GM23338 (cell line): Measurements from ENCODE around the gene RFX7. TPM values are rescaled to one million over a fixed set of nuclear protein-coding genes. Genes with fewer than 3 reads are reported as not detected.
A peak's percentile ranks its signal among the peaks of the same experiment; 100 is the strongest.

Experiments used
- ATAC-seq: fragments of 200-7000 bp; cut with Tn5 transposase; 3 replicates; pipeline ENCODE4 v1.9.1; 2020
- DNase-seq: peaks from one replicate; pipeline ENCODE4 v3.0.0-alpha.2; 2015; ENCODE audit warnings: low spot score
- H2AFZ ChIP-seq: fragments of 200-600 bp; sonication (generic); 2 replicates; pipeline ENCODE4 v1.8.0; 2016; ENCODE audit warnings: antibody characterized with exemption, mild to moderate bottlenecking, moderate library complexity
- H3F3A ChIP-seq: fragments of 200-600 bp; sonication (generic); replicated peaks from 2 replicates; pipeline ENCODE4 v1.8.0; 2017; ENCODE audit warnings: antibody characterized with exemption, mixed run types, low read depth
- H3K27ac ChIP-seq: fragments of 200-600 bp; sonication (generic); 2 replicates; pipeline ENCODE4 v1.6.1; 2016; ENCODE audit warnings: low read depth
- H3K27me3 ChIP-seq: fragments of 200-600 bp; sonication (generic); 2 replicates; pipeline ENCODE4 v1.8.0; 2016; ENCODE audit warnings: mild to moderate bottlenecking, mixed run types, moderate library complexity; ENCODE audit not compliant: insufficient read depth
- H3K36me3 ChIP-seq: fragments of 200-600 bp; sonication (generic); 2 replicates; pipeline ENCODE4 v1.8.0; 2016; ENCODE audit warnings: mild to moderate bottlenecking; ENCODE audit not compliant: insufficient read depth
- H3K4me1 ChIP-seq: fragments of 200-600 bp; sonication (generic); 2 replicates; pipeline ENCODE4 v1.8.0; 2016; ENCODE audit warnings: mild to moderate bottlenecking, moderate library complexity; ENCODE audit not compliant: insufficient read depth
- H3K4me2 ChIP-seq: fragments of 200-600 bp; sonication (generic); 2 replicates; pipeline ENCODE4 v1.7.1; 2017; ENCODE audit warnings: mixed run types
- H3K4me3 ChIP-seq: fragments of 200-600 bp; sonication (generic); 2 replicates; pipeline ENCODE4 v1.6.1; 2016; ENCODE audit warnings: mixed run types
- H3K79me2 ChIP-seq: fragments of 200-600 bp; sonication (generic); replicated peaks from 2 replicates; pipeline ENCODE4 v1.8.0; 2017; ENCODE audit warnings: mild to moderate bottlenecking; ENCODE audit not compliant: insufficient read depth
- H3K9me2 ChIP-seq: fragments of 200-600 bp; sonication (generic); 2 replicates; pipeline ENCODE4 v1.8.0; 2017; ENCODE audit not compliant: insufficient read depth
- H4K20me1 ChIP-seq: fragments of 200-600 bp; sonication (generic); replicated peaks from 2 replicates; pipeline ENCODE4 v1.8.0; 2017; ENCODE audit warnings: mild to moderate bottlenecking; ENCODE audit not compliant: insufficient read depth
- H3K27ac Mint-ChIP-seq: 2 replicates; pipeline ENCODE4 v1.8.0; 2020; ENCODE audit warnings: inconsistent platforms, mild to moderate bottlenecking, moderate library complexity, mixed read lengths
- H3K27me3 Mint-ChIP-seq: 3 replicates; pipeline ENCODE4 v1.8.0; 2022; ENCODE audit warnings: low read depth, mild to moderate bottlenecking, moderate library complexity, mixed read lengths, inconsistent platforms; ENCODE audit not compliant: insufficient read depth, poor library complexity
- H3K36me3 Mint-ChIP-seq: 3 replicates; pipeline ENCODE4 v1.8.0; 2021; ENCODE audit warnings: low read depth, mild to moderate bottlenecking, inconsistent platforms, moderate library complexity, mixed read lengths
- H3K4me1 Mint-ChIP-seq: 3 replicates; pipeline ENCODE4 v1.8.0; 2020; ENCODE audit warnings: mild to moderate bottlenecking, inconsistent platforms, mixed read lengths
- H3K4me3 Mint-ChIP-seq: 3 replicates; pipeline ENCODE4 v1.8.0; 2021; ENCODE audit warnings: moderate library complexity, mild to moderate bottlenecking, inconsistent platforms, mixed read lengths
- H3K9me3 Mint-ChIP-seq: 3 replicates; pipeline ENCODE4 v1.8.0; 2020; ENCODE audit warnings: moderate library complexity, mild to moderate bottlenecking, inconsistent platforms, mixed read lengths
- CREB1 ChIP-seq: fragments of 250-450 bp; sonication (Bioruptor Pico); IDR thresholded peaks from 2 replicates; pipeline ENCODE4 v1.5.0; 2020; ENCODE audit warnings: low read depth, mild to moderate bottlenecking, moderate library complexity
- CTCF ChIP-seq, 2 experiments: fragments of 200-600 bp in 1 of 2; sonication (generic) in 1 of 2; conservative IDR thresholded peaks; 2 replicates each; pipeline versions ENCODE4 v1.5.1 to v1.6.1; 2016 to 2017; ENCODE audit warnings: antibody characterized with exemption in 2 of 2, low read depth in 2 of 2, mild to moderate bottlenecking in 2 of 2, moderate library complexity in 1 of 2
- EZH2 ChIP-seq: fragments of 200-600 bp; sonication (generic); IDR thresholded peaks from one replicate; pipeline ENCODE4 v1.8.0; 2017; ENCODE audit warnings: antibody characterized with exemption, mild to moderate bottlenecking, low read depth; ENCODE audit not compliant: unreplicated experiment
- EZH2phosphoT487 ChIP-seq: fragments of 200-600 bp; sonication (generic); IDR thresholded peaks from one replicate; pipeline ENCODE4 v1.8.1; 2018; ENCODE audit warnings: antibody characterized with exemption; ENCODE audit not compliant: unreplicated experiment
- JUNB ChIP-seq: IDR thresholded peaks from one replicate; pipeline ENCODE4 v1.6.1; 2016; ENCODE audit warnings: antibody characterized with exemption; ENCODE audit not compliant: unreplicated experiment
- NANOG ChIP-seq: IDR thresholded peaks from 2 replicates; pipeline ENCODE4 v1.6.1; 2016; ENCODE audit warnings: antibody characterized with exemption, borderline replicate concordance
- POLR2AphosphoS5 ChIP-seq: IDR thresholded peaks from 2 replicates; pipeline ENCODE4 v1.6.1; 2016; ENCODE audit warnings: antibody characterized with exemption, low read depth
- STAT1 ChIP-seq: IDR thresholded peaks from one replicate; pipeline ENCODE4 v1.6.1; 2016; ENCODE audit warnings: antibody characterized with exemption; ENCODE audit not compliant: unreplicated experiment
- ZNF114 ChIP-seq: fragments of 250-450 bp; sonication (Bioruptor Pico); IDR thresholded peaks from 2 replicates; pipeline ENCODE4 v1.5.0; 2020; ENCODE audit warnings: mild to moderate bottlenecking, moderate library complexity
- ZNF331 ChIP-seq: fragments of 250-450 bp; sonication (Bioruptor Pico); IDR thresholded peaks from 2 replicates; pipeline ENCODE4 v1.5.0; 2020; ENCODE audit warnings: low read depth, mild to moderate bottlenecking, moderate library complexity
- polyA plus RNA-seq: library from polyadenylated mRNA; unstranded; fragments of >200 nt; fragmentation: Nextera tagmentation; extraction: Ambion mirVana; gene quantifications from 2 replicates; pipeline ENCODE4 v1.2.1, GENCODE V29; 2016
- total RNA-seq: library from RNA; depleted of rRNA; stranded (reverse); fragments of >200 nt; shearing (Covaris generic); gene quantifications from 2 replicates; pipeline ENCODE4 v1.2.3, GENCODE V29; 2014
- TF ChIP-seq, protein P1 (sequence below): IDR thresholded peaks from one replicate; pipeline ENCODE4 v1.6.1; 2018; ENCODE audit warnings: antibody characterized with exemption; ENCODE audit not compliant: unreplicated experiment

RFX7 gene
- total and polyA plus RNA-seq, 2 experiments from 2014 or later = 17.6 to 33.6 TPM

DNA sequence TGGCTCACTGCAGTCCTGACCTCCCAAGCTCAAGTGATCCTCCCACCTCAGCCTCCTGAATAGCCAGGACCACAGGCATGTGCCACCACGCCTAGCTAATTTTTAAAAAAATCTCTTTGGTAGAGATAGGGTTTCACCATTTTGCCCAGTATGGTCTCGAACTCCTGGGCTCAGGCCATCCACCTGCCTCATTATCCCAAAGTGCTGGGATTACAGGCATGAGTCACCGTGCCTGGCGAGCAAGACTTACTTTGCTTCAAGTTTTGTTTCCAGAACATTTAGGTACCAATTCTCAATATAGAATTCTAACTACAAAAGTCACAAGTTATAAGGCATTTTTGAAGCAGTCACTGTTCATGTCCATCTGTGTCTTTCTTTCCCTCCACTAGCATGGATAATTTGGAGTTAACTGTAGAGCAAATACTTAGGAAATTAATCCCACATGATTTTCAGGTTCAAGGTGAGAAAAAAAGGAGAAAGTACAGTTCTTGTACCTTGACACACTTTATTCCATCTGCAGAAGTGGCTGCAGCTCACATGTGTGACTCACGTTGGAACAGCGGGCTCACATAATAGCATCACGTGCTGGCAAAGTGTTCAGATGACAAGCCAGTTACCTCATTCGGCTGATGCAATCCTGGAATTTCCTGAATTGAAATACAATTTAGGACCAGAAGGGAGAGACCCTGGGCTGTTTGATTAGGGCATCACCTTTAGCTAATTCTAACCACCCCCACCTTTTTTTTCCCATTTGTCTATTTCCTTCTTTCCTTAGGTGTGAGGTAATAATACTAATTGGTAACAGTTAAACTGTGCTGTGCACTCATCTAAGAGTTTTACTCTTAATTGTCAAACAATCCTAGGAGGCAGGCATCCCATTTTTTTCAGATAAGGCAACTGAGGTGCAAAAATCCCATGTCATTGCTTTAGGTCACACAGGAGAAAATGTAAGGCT lies 203.3 kb downstream of the RFX7 start:
- Histone ChIP-seq H2AFZ (peak overlapping the region; percentile 76; the same call in 1 of the 2 replicates), H3K4me2 (no peak overlapping the region), H3K27me3 (no peaks in the 10 kb centered on the region), H3K36me3 (no peaks in the 10 kb centered on the region), H3K27ac (no peak overlapping the region), H3F3A (no peaks in the 10 kb centered on the region), H3K79me2 (no peaks in the 10 kb centered on the region), H3K4me3 (no peak overlapping the region), H3K9me2 (0 out of 2 replicates have a peak, but pooled peaks cover 10% of the 10 kb centered on the region), H4K20me1 (no peaks in the 10 kb centered on the region), H3K4me1 (0 out of 2 replicates have a peak, but pooled peaks cover 5% of the 10 kb centered on the region)
- no peaks in the 10 kb centered on the region for H3K36me3 Mint-ChIP-seq
- TF ChIP-seq STAT1 = no peak
- DNase-seq (peak; percentile 54), ATAC-seq (no peak)
- peak overlapping the region; percentile 60; the same call in 1 of the 2 replicates for H3K27ac Mint-ChIP-seq
- H3K4me1 Mint-ChIP-seq = peaks cover 14% of the 10 kb centered on the region
- H3K9me3 Mint-ChIP-seq = no peaks in the 10 kb centered on the region
- no peaks in the 10 kb centered on the region for H3K27me3 Mint-ChIP-seq
- H3K4me3 Mint-ChIP-seq = no peak overlapping the region

DNA sequence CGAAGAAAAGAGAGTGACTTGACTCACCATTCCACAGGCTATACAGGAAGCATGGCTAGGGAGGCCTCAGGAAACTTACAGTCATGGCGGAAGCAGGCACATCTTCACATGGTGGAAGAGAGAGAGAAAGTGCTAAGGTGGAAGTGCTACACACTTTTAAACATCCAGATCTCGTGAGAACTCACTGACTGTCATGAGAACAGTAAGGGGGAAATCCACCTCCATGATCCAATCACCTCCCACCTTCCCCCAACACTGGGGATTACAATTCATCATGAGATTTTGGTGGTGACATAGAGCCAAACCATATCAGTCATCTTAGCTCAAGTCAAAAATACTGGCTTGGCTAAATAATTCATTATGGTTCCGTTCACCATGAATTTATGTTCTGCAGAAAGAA lies 205.0 kb downstream of the RFX7 start:
- peak overlapping the region; percentile 25; the same call in 1 of the 2 replicates for H2AFZ ChIP-seq
- no peaks in the 10 kb centered on the region for H3F3A ChIP-seq
- DNase-seq (no peak), ATAC-seq (no peak)
- peaks cover 4% of the 10 kb centered on the region for H3K27me3 Mint-ChIP-seq
- no peaks in the 10 kb centered on the region for H3K36me3 ChIP-seq
- H3K79me2 ChIP-seq = no peaks in the 10 kb centered on the region
- no peak overlapping the region for H3K4me3 ChIP-seq
- 0 out of 2 replicates have a peak, but pooled peaks cover 7% of the 10 kb centered on the region for H3K9me2 ChIP-seq
- H3K4me1 ChIP-seq = 0 out of 2 replicates have a peak, but pooled peaks cover 5% of the 10 kb centered on the region
- no peak overlapping the region for H3K27ac ChIP-seq
- TF ChIP-seq JUNB (no peak), CREB1 (no peak), EZH2phosphoT487 (no peak), STAT1 (no peak), POLR2AphosphoS5 (no peak), NANOG (no peak), EZH2 (no peak), ZNF331 (CRISPR knock-in tag) (no peak), CTCF (conservative IDR thresholded peaks at IDR 0.05; ENCODE audit: low read depth in 2 of 2) (no peak), ZNF114 (no peak)
- TF ChIP-seq, protein P1, sequence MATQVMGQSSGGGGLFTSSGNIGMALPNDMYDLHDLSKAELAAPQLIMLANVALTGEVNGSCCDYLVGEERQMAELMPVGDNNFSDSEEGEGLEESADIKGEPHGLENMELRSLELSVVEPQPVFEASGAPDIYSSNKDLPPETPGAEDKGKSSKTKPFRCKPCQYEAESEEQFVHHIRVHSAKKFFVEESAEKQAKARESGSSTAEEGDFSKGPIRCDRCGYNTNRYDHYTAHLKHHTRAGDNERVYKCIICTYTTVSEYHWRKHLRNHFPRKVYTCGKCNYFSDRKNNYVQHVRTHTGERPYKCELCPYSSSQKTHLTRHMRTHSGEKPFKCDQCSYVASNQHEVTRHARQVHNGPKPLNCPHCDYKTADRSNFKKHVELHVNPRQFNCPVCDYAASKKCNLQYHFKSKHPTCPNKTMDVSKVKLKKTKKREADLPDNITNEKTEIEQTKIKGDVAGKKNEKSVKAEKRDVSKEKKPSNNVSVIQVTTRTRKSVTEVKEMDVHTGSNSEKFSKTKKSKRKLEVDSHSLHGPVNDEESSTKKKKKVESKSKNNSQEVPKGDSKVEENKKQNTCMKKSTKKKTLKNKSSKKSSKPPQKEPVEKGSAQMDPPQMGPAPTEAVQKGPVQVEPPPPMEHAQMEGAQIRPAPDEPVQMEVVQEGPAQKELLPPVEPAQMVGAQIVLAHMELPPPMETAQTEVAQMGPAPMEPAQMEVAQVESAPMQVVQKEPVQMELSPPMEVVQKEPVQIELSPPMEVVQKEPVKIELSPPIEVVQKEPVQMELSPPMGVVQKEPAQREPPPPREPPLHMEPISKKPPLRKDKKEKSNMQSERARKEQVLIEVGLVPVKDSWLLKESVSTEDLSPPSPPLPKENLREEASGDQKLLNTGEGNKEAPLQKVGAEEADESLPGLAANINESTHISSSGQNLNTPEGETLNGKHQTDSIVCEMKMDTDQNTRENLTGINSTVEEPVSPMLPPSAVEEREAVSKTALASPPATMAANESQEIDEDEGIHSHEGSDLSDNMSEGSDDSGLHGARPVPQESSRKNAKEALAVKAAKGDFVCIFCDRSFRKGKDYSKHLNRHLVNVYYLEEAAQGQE = no peak
- H3K9me3 Mint-ChIP-seq = no peaks in the 10 kb centered on the region
- no peak overlapping the region for H3K27ac Mint-ChIP-seq
- H3K4me1 Mint-ChIP-seq = peaks cover 12% of the 10 kb centered on the region
- H4K20me1 ChIP-seq = no peaks in the 10 kb centered on the region
- H3K36me3 Mint-ChIP-seq = no peaks in the 10 kb centered on the region
- H3K4me2 ChIP-seq = no peak overlapping the region
- no peaks in the 10 kb centered on the region for H3K27me3 ChIP-seq
- H3K4me3 Mint-ChIP-seq = no peak overlapping the region
